ENCODE data around the gene NR0B2.
A peak's percentile ranks its signal among the peaks of the same experiment; 100 is the strongest.

GRCh38 chr1:26900001-26900814 is 13.6 kb downstream of the NR0B2 start, which contains the start of gene GPATCH3:
- TF ChIP-seq, protein P1, sequence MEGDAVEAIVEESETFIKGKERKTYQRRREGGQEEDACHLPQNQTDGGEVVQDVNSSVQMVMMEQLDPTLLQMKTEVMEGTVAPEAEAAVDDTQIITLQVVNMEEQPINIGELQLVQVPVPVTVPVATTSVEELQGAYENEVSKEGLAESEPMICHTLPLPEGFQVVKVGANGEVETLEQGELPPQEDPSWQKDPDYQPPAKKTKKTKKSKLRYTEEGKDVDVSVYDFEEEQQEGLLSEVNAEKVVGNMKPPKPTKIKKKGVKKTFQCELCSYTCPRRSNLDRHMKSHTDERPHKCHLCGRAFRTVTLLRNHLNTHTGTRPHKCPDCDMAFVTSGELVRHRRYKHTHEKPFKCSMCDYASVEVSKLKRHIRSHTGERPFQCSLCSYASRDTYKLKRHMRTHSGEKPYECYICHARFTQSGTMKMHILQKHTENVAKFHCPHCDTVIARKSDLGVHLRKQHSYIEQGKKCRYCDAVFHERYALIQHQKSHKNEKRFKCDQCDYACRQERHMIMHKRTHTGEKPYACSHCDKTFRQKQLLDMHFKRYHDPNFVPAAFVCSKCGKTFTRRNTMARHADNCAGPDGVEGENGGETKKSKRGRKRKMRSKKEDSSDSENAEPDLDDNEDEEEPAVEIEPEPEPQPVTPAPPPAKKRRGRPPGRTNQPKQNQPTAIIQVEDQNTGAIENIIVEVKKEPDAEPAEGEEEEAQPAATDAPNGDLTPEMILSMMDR (IDR thresholded peaks at IDR 0.05): no peak
- peak in 1 of 2 donors; percentile 43 for TF ChIP-seq POLR2A (IDR thresholded peaks at IDR 0.05)

Measured in uterus (tissue), 2 donors.